ENCODE measurements around the gene HNRNPL. TPM values are rescaled to one million over a fixed set of nuclear protein-coding genes. Genes with fewer than 3 reads are reported as not detected.
A peak's percentile ranks its signal among the peaks of the same experiment; 100 is the strongest.
"Not testable (repeated sequence)": the region's sequence is repeated elsewhere in the genome, so short reads cannot be mapped to it uniquely, and the experiment has no call there.

The HNRNPL gene
- 158 TPM for total RNA-seq
- long read RNA-seq, transcript HNRNPL-210 (13 exons, 1,633 nt): minor isoform, 7 of 143 reads
- long read RNA-seq, transcript HNRNPL-201 (13 exons, 2,471 nt): major isoform, 92 of 143 reads
- long read RNA-seq, partial matches to known transcripts: 26 of 143 reads
- long read RNA-seq, other reads (novel, unspliced or antisense): 17 of 143 reads

GRCh38 chr19:38849860-38850435 is at the start of gene HNRNPL:
HNRNPL (minus strand) TSS chr19:38849986; CDS start chr19:38849966, 20 bp downstream.
- intact Hi-C loops (cut with DNase I): loop anchor here (10.0 kb wide), 1 partner anchor 215 kb away; no protein-coding TSS in a partner anchor
- peak; percentile 73 for ATAC-seq (ENCODE audit: poor library complexity)
- peak; percentile 99 for DNase-seq

GRCh38 chr19:38898788-38899446 is 49.1 kb upstream of the HNRNPL start:
- DNase-seq (peak; percentile 50), ATAC-seq (ENCODE audit: poor library complexity) (no peak)
- intact Hi-C loops (cut with DNase I): no loop called here

- DNase-seq: no peak
- ATAC-seq (ENCODE audit: poor library complexity): no peak
- intact Hi-C loops (cut with DNase I): no loop called here
Measured at GRCh38 chr19:38894968-38895367, 45.2 kb upstream of the HNRNPL start.

GRCh38 chr19:38893341-38893771 is 43.6 kb upstream of the HNRNPL start:
- intact Hi-C loops (cut with DNase I): no loop called here
- no peak for ATAC-seq (ENCODE audit: poor library complexity)
- DNase-seq: no peak

- intact Hi-C loops (cut with DNase I): no loop called here
- no peak for DNase-seq
- ATAC-seq (ENCODE audit: poor library complexity): no peak
Measured at GRCh38 chr19:38892841-38893240, 43.1 kb upstream of the HNRNPL start.

- DNase-seq (no peak), ATAC-seq (ENCODE audit: poor library complexity) (no peak)
- intact Hi-C loops (cut with DNase I): no loop called here
Measured at GRCh38 chr19:38891771-38892170, 42.0 kb upstream of the HNRNPL start.

- ATAC-seq (ENCODE audit: poor library complexity): peak; percentile 80
- DNase-seq: no peak
- intact Hi-C loops (cut with DNase I): no loop called here
Measured at GRCh38 chr19:38890686-38891085, 40.9 kb upstream of the HNRNPL start.

- intact Hi-C loops (cut with DNase I): no loop called here
- ATAC-seq (ENCODE audit: poor library complexity) (no peak), DNase-seq (no peak)
Measured at GRCh38 chr19:38889803-38890202, 40.0 kb upstream of the HNRNPL start.

- intact Hi-C loops (cut with DNase I): no loop called here
- DNase-seq: no peak
- ATAC-seq (ENCODE audit: poor library complexity): no peak
Measured at GRCh38 chr19:38888876-38889275, 39.1 kb upstream of the HNRNPL start.

GRCh38 chr19:38884691-38885090 is 34.9 kb upstream of the HNRNPL start:
- intact Hi-C loops (cut with DNase I); DNase-seq; ATAC-seq (ENCODE audit: poor library complexity): not testable (repeated sequence)

GRCh38 chr19:38883286-38883685 is 33.5 kb upstream of the HNRNPL start:
- ATAC-seq (ENCODE audit: poor library complexity): no peak
- intact Hi-C loops (cut with DNase I): no loop called here
- no peak for DNase-seq

- no peak for ATAC-seq (ENCODE audit: poor library complexity)
- DNase-seq: no peak
Measured at GRCh38 chr19:38880882-38881609, 31.3 kb upstream of the HNRNPL start.

GRCh38 chr19:38880076-38880881 is 30.5 kb upstream of the HNRNPL start:
- DNase-seq: no peak
- intact Hi-C loops (cut with DNase I): no loop called here
- no peak for ATAC-seq (ENCODE audit: poor library complexity)

More at GRCh38 chr19:38880882-38881609, 31.3 kb upstream of the HNRNPL start:
- intact Hi-C loops (cut with DNase I): no loop called here

- intact Hi-C loops (cut with DNase I): no loop called here
- ATAC-seq (ENCODE audit: poor library complexity): no peak
- no peak for DNase-seq
Measured at GRCh38 chr19:38879400-38879751, 29.6 kb upstream of the HNRNPL start.

GRCh38 chr19:38878575-38879399 is 29.0 kb upstream of the HNRNPL start:
- DNase-seq (no peak), ATAC-seq (ENCODE audit: poor library complexity) (no peak)
- intact Hi-C loops (cut with DNase I): no loop called here

- peak; percentile 47 for ATAC-seq (ENCODE audit: poor library complexity)
- peak; percentile 54 for DNase-seq
- intact Hi-C loops (cut with DNase I): no loop called here
Measured at GRCh38 chr19:38877781-38878574, 28.2 kb upstream of the HNRNPL start, which contains the start of gene RINL. RINL (minus strand) TSS chr19:38878275; CDS start chr19:38876742, 1,533 bp downstream.

Data from Right ventricle myocardium superior (tissue), 1 donor.